NCI-H2196 (cell line): Measurements from ENCODE around the gene AP2B1.

ENCODE experiments used
- DNase-seq: peaks from one replicate; lab custom pipeline; 2025; ENCODE audit not compliant: unreplicated experiment; lab: John Stamatoyannopoulos, UW

Gene AP2B1

GRCh38 chr17:35627417-35627816, 40.3 kb downstream of the AP2B1 start:
- DNase-seq, result no peak

GRCh38 chr17:35630530-35631148, 43.5 kb downstream of the AP2B1 start:
- no peak for DNase-seq

- no peak for DNase-seq
These were observed 53.9 kb downstream of the AP2B1 start for GRCh38 chr17:35641032-35641431.

GRCh38 chr17:35645923-35646322, 58.8 kb downstream of the AP2B1 start:
- DNase-seq, result no peak

GRCh38 chr17:35651467-35651866, 64.3 kb downstream of the AP2B1 start:
- DNase-seq, result no peak

- DNase-seq, result no peak
These were observed 66.7 kb downstream of the AP2B1 start for GRCh38 chr17:35653619-35654361.

GRCh38 chr17:35655303-35655702, 68.2 kb downstream of the AP2B1 start:
- DNase-seq, result no peak

- no peak for DNase-seq
These were observed 73.8 kb downstream of the AP2B1 start for GRCh38 chr17:35660902-35661301.

GRCh38 chr17:35664685-35665084, 77.6 kb downstream of the AP2B1 start:
- DNase-seq, result no peak

- no peak for DNase-seq
These were observed 78.5 kb downstream of the AP2B1 start for GRCh38 chr17:35665662-35666061.

GRCh38 chr17:35666070-35666469, 78.9 kb downstream of the AP2B1 start:
- DNase-seq, result no peak

- no peak for DNase-seq
These were observed 79.9 kb downstream of the AP2B1 start for GRCh38 chr17:35666967-35667532.

GRCh38 chr17:35668802-35669201, 81.7 kb downstream of the AP2B1 start:
- no peak for DNase-seq

- no peak for DNase-seq
These were observed 87.4 kb downstream of the AP2B1 start for GRCh38 chr17:35674552-35674951.

- no peak for DNase-seq
These were observed 89.3 kb downstream of the AP2B1 start for GRCh38 chr17:35676441-35676840.

- DNase-seq, result no peak
These were observed 92.0 kb downstream of the AP2B1 start for GRCh38 chr17:35679007-35679682.

GRCh38 chr17:35683591-35683990, 96.5 kb downstream of the AP2B1 start:
- no peak for DNase-seq

GRCh38 chr17:35684055-35684802, 97.1 kb downstream of the AP2B1 start:
- DNase-seq, result no peak

- DNase-seq, result no peak
These were observed 105.5 kb downstream of the AP2B1 start for GRCh38 chr17:35692512-35693210.

GRCh38 chr17:35693662-35694061, 106.5 kb downstream of the AP2B1 start:
- DNase-seq, result no peak

- DNase-seq, result no peak
These were observed 107.8 kb downstream of the AP2B1 start for GRCh38 chr17:35694906-35695305.
